Endothelial cell of umbilical vein (primary cell): ENCODE results near the gene LAMB1. TPM values are rescaled to one million over a fixed set of nuclear protein-coding genes. Genes with fewer than 3 reads are reported as not detected.

Experiments used
- BruUV-seq: library from RNA; stranded (reverse); fragments of 400-500 nt; replicated peaks from 2 replicates; lab custom pipeline; 2021; lab: Mats Ljungman, UMichigan
- CTCF ChIA-PET: fragments of 300-600, 350-600 bp; sonication (Branson Sonifier 250); formaldehyde crosslinking; loops from one replicate; lab custom pipeline; 2021; ENCODE audit warnings: antibody characterized with exemption, inconsistent platforms; lab: Charles Lee
- POLR2A ChIA-PET: fragments of 300-600, 350-600 bp; sonication (Branson Sonifier 250); formaldehyde crosslinking; loops from one replicate; lab custom pipeline; 2021; ENCODE audit warnings: antibody characterized with exemption, inconsistent platforms; lab: Charles Lee
- DNase-seq: peaks from one replicate; pipeline ENCODE4 v3.0.0-alpha.2; 2011; ENCODE audit warnings: low read depth, low spot score
- FAIRE-seq: peaks from 2 replicates; lab custom pipeline; 2011; peaks lifted over from hg19 to GRCh38; lab: Jason Lieb, UNC
- H2AFZ ChIP-seq: 2 replicates; pipeline ENCODE4 v1.6.0; 2012; ENCODE audit warnings: low read depth, low read length, control low read depth, inconsistent platforms
- H3K27ac ChIP-seq: 2 replicates; pipeline ENCODE4 v1.5.1; 2011; ENCODE audit warnings: low read depth, mild to moderate bottlenecking, control low read depth, low read length, moderate library complexity; ENCODE audit not compliant: insufficient read depth
- H3K27me3 ChIP-seq, 2 experiments: 2 replicates each; pipeline versions ENCODE4 v1.6.0 to v1.6.1; 2011; ENCODE audit warnings: low read length in 2 of 2, mixed read lengths in 1 of 2; ENCODE audit not compliant: control insufficient read depth in 2 of 2, insufficient read depth in 2 of 2
- H3K36me3 ChIP-seq, 2 experiments: 2 replicates in 1 of 2; 3 replicates in 1 of 2; pipeline ENCODE4 v1.5.1; 2011; ENCODE audit warnings: low read length in 2 of 2, mild to moderate bottlenecking in 1 of 2, moderate library complexity in 1 of 2; ENCODE audit not compliant: control insufficient read depth in 2 of 2, insufficient read depth in 2 of 2; ENCODE audit errors: extremely low read depth in 1 of 2
- H3K4me1 ChIP-seq: 3 replicates; pipeline ENCODE4 v1.5.1; 2011; ENCODE audit warnings: mild to moderate bottlenecking, low read length; ENCODE audit not compliant: control insufficient read depth, insufficient read depth; ENCODE audit errors: extremely low read depth
- H3K4me2 ChIP-seq: 2 replicates; pipeline ENCODE4 v1.6.1; 2011; ENCODE audit warnings: low read length, control low read depth, mixed read lengths; ENCODE audit not compliant: insufficient read depth
- H3K4me3 ChIP-seq, 3 experiments: fragments of 200-600 bp in 1 of 3; sonication (generic), shearing (Covaris generic) in 1 of 3; replicated peaks in 1 of 3; 2 replicates each; pipeline ENCODE4 v1.5.1; 2011 to 2016; ENCODE audit warnings: control low read depth in 3 of 3, low read length in 3 of 3, mild to moderate bottlenecking in 2 of 3, inconsistent platforms in 1 of 3, low read depth in 1 of 3, moderate library complexity in 1 of 3; ENCODE audit not compliant: insufficient read depth in 1 of 3
- H3K79me2 ChIP-seq: 2 replicates; pipeline ENCODE4 v1.6.0; 2012; ENCODE audit warnings: low read length, inconsistent platforms; ENCODE audit not compliant: control insufficient read depth, insufficient read depth
- H3K9ac ChIP-seq: replicated peaks from 2 replicates; pipeline ENCODE3; 2011; ENCODE audit warnings: low read length, control low read depth; ENCODE audit not compliant: insufficient read depth; ENCODE audit errors: extremely low read depth
- H3K9me1 ChIP-seq: replicated peaks from 3 replicates; pipeline ENCODE4 v1.6.0; 2011; ENCODE audit warnings: mild to moderate bottlenecking, low read length; ENCODE audit not compliant: control insufficient read depth, insufficient read depth; ENCODE audit errors: extremely low read depth
- H3K9me3 ChIP-seq: replicated peaks from 2 replicates; pipeline ENCODE4 v1.5.1; 2012; ENCODE audit warnings: low read length, inconsistent platforms; ENCODE audit not compliant: control insufficient read depth, insufficient read depth
- H4K20me1 ChIP-seq: replicated peaks from 2 replicates; pipeline ENCODE3; 2011; ENCODE audit warnings: mild to moderate bottlenecking, low read length; ENCODE audit not compliant: control insufficient read depth, insufficient read depth; ENCODE audit errors: extremely low read depth
- CTCF ChIP-seq, 2 donors: IDR thresholded peaks; 1 replicate in 1 of 2; 2 replicates in 1 of 2; pipeline ENCODE4 v1.5.1; 2011; ENCODE audit warnings: low read length in 2 of 2, mild to moderate bottlenecking in 2 of 2, moderate library complexity in 2 of 2, control low read depth in 1 of 2, inconsistent platforms in 1 of 2, low read depth in 1 of 2; ENCODE audit not compliant: insufficient read depth in 1 of 2; ENCODE audit errors: extremely low read depth in 1 of 2
- EZH2 ChIP-seq: IDR thresholded peaks from 2 replicates; pipeline ENCODE4 v1.6.1; 2012; ENCODE audit warnings: borderline replicate concordance, low read depth, mild to moderate bottlenecking, moderate library complexity, low read length, inconsistent platforms; ENCODE audit not compliant: severe bottlenecking
- FOS ChIP-seq: IDR thresholded peaks from 2 replicates; pipeline ENCODE4 v1.6.1; 2011; ENCODE audit warnings: mild to moderate bottlenecking, low read length, moderate library complexity, borderline replicate concordance; ENCODE audit not compliant: insufficient read depth
- GATA2 ChIP-seq: IDR thresholded peaks from 2 replicates; pipeline ENCODE4 v1.7.0; 2011; ENCODE audit warnings: low read depth, mild to moderate bottlenecking, moderate library complexity, mixed read lengths, low read length; ENCODE audit not compliant: insufficient read length, insufficient read depth
- JUN ChIP-seq: IDR thresholded peaks from 2 replicates; pipeline ENCODE4 v1.6.1; 2011; ENCODE audit warnings: borderline replicate concordance, low read depth; ENCODE audit not compliant: insufficient read length, insufficient read depth
- MAX ChIP-seq: IDR thresholded peaks from 2 replicates; pipeline ENCODE4 v1.6.1; 2011; ENCODE audit not compliant: insufficient read depth, insufficient read length
- MYC ChIP-seq: IDR thresholded peaks from one replicate; pipeline ENCODE4 v1.6.1; 2011; ENCODE audit warnings: mild to moderate bottlenecking, low read depth, low read length
- POLR2A ChIP-seq: IDR thresholded peaks from 2 replicates; pipeline ENCODE4 v1.6.1; 2012; ENCODE audit warnings: low read depth, mild to moderate bottlenecking, control low read depth, low read length
- POLR2AphosphoS5 ChIP-seq: IDR thresholded peaks from 2 replicates; pipeline ENCODE4 v1.6.1; 2012; ENCODE audit warnings: low read depth, mild to moderate bottlenecking, control low read depth, low read length, moderate library complexity; ENCODE audit not compliant: insufficient read depth
- dilution Hi-C: fragments of 300-500 bp; cut with MboI; formaldehyde crosslinking; loops from one replicate; pipeline ENCODE4 v1.15.0; 2019; ENCODE audit warnings: low sequenced_read_pairs; ENCODE audit not compliant: extremely low pct_ligation_motif_present
- intact Hi-C: fragments of 100-400 bp; cut with micrococcal nuclease; formaldehyde crosslinking; loops from one replicate; pipeline ENCODE4 v1.10.0; 2022
- polyA plus RNA-seq, 4 experiments: library from polyadenylated mRNA; depleted of rRNA in 3 of 4; stranded (reverse) in 3 of 4; unstranded in 1 of 4; fragments of >200 nt; gene quantifications; 2 replicates each; pipeline versions ENCODE4 v1.2.1 to v1.2.3, GENCODE V29; 2011 to 2012; ENCODE audit warnings: missing spikeins in 1 of 4
- total RNA-seq: library from RNA; stranded (reverse); gene quantifications from 2 replicates; pipeline ENCODE4 v1.2.3, GENCODE V29; 2021

LAMB1 gene
- total and polyA plus RNA-seq, 2 donors (not counting 3 experiments of a cell fraction or from before 2014, with no cell fraction given) = 588 to 703 TPM

- Histone ChIP-seq H3K4me3 (no peak overlapping the region), H3K36me3 (no peaks in the 10 kb centered on the region), H3K79me2 (no peaks in the 10 kb centered on the region), H3K9ac (no peak overlapping the region), H3K4me1 (peaks cover 2% of the 10 kb centered on the region), H3K27ac (no peak overlapping the region), H3K4me2 (no peak overlapping the region), H2AFZ (peak overlapping the region; percentile 50), H3K27me3 (peaks cover 13 to 15% of the 10 kb centered on the region in 2 experiments), H3K9me3 (no peaks in the 10 kb centered on the region), H4K20me1 (no peaks in the 10 kb centered on the region), H3K9me1 (no peaks in the 10 kb centered on the region)
- no peak for TF ChIP-seq POLR2AphosphoS5
- TF ChIP-seq MAX = no peak
- TF ChIP-seq FOS = peak; percentile 65
- TF ChIP-seq POLR2A = no peak
- peak; percentile 57 for TF ChIP-seq JUN
- TF ChIP-seq MYC = no peak
- TF ChIP-seq GATA2 = peak; percentile 59
- TF ChIP-seq CTCF (IDR thresholded peaks at IDR 0.05; ENCODE audit: extremely low read depth in 1 of 2, insufficient read depth in 1 of 2, low read depth in 1 of 2, low read length in 2 of 2) = peak; percentile 64 to 65
- TF ChIP-seq EZH2 = no peak
- ChIA-PET POLR2A (no interaction called here), CTCF (interaction anchor here (0.6 to 6.9 kb wide), 53 partner anchors 9 to 933 kb away, joined by 3 to 201 read pairs (median 4); partner anchors contain the start of genes CBLL1, DLD, HBP1 and SLC26A4)
- intact Hi-C loops (loop anchor here (1.0 to 2.0 kb wide), 6 partner anchors 136 to 1087 kb away; no protein-coding TSS in a partner anchor), dilution Hi-C loops (no loop called here)
- no TSS peak for BruUV-seq
- peak; percentile 87 for FAIRE-seq
- DNase-seq = peak; percentile 86
Observed at GRCh38 chr7:107879400-107880035, 123.4 kb downstream of the LAMB1 start.
